Tibial artery (tissue), 4 donors: ENCODE results near the gene RAB11FIP5.
A peak's percentile ranks its signal among the peaks of the same experiment; 100 is the strongest.

ENCODE experiments used
- DNase-seq, 2 donors: peaks; one replicate each; pipeline ENCODE4 v3.0.0-alpha.2; 2019
- H3K27ac ChIP-seq, 2 donors: fragments of 200-600 bp; sonication (generic) in 1 of 2; 1 replicate in 1 of 2; 2 replicates in 1 of 2; pipeline ENCODE4 v1.5.1; 2018 to 2019; ENCODE audit warnings: mild to moderate bottlenecking in 1 of 2
- H3K27me3 ChIP-seq, 2 donors: fragments of 200-600 bp; sonication (generic) in 1 of 2; one replicate each; pipeline versions ENCODE4 v1.5.1 to v1.6.0; 2016 to 2019
- H3K36me3 ChIP-seq, 3 donors: fragments of 200-600 bp; sonication (generic) in 2 of 3; one replicate each; pipeline ENCODE4 v1.5.1; 2016 to 2019; ENCODE audit warnings: mild to moderate bottlenecking in 2 of 3
- H3K4me1 ChIP-seq, 4 donors: fragments of 200-600 bp; sonication (generic) in 2 of 4; 1 replicate in 3 of 4; 2 replicates in 1 of 4; pipeline ENCODE4 v1.5.1; 2016 to 2019
- H3K4me3 ChIP-seq, 2 donors: fragments of 200-600 bp; sonication (generic) in 1 of 2; 1 replicate in 1 of 2; 2 replicates in 1 of 2; pipeline ENCODE4 v1.5.1; 2018 to 2019; ENCODE audit warnings: mild to moderate bottlenecking in 2 of 2
- H3K9me3 ChIP-seq, 3 donors: fragments of 200-600 bp; sonication (generic) in 1 of 3; one replicate each; pipeline ENCODE4 v1.5.1; 2016 to 2019
- CTCF ChIP-seq, 2 experiments: fragments of 200-600 bp in 1 of 2; fragments of 450-650 bp in 1 of 2; IDR thresholded peaks; one replicate each; pipeline ENCODE4 v1.5.1; 2017 to 2019; ENCODE audit warnings: antibody characterized with exemption in 2 of 2, mild to moderate bottlenecking in 1 of 2, moderate library complexity in 1 of 2
- intact Hi-C: fragments of 100-400 bp; cut with DNase I; formaldehyde crosslinking; loops from one replicate; pipeline ENCODE4 v1.15.0; 2023; ENCODE audit warnings: low total_unique reads

RAB11FIP5 gene

GRCh38 chr2:73071360-73072128, 41.2 kb downstream of the RAB11FIP5 start, which contains the start of gene SFXN5:
TSS of gene SFXN5 (minus strand) at chr2:73071712. CDS start at chr2:73071705, 7 bp downstream.
- peaks cover 0 to 29% (median 12%) of the 10 kb centered on the region in 3 donors for H3K36me3 ChIP-seq
- TF ChIP-seq CTCF (IDR thresholded peaks at IDR 0.05) = peak; percentile 16 to 36
- no peaks in the 10 kb centered on the region for H3K27me3 ChIP-seq
- peak; percentile 98 to 99 for DNase-seq
- intact Hi-C loops = loop anchor here (2.0 kb wide), 1 partner anchor 41 kb away; the partner anchor contains the start of gene RAB11FIP5
- peaks cover 0 to 28% (median 27%) of the 10 kb centered on the region in 4 donors for H3K4me1 ChIP-seq
- no peaks in the 10 kb centered on the region for H3K9me3 ChIP-seq
- H3K27ac ChIP-seq = peak within 1 kb of the TSS; percentile 79 to 88
- peak within 1 kb of the TSS; percentile 89 to 94 for H3K4me3 ChIP-seq

- Histone ChIP-seq H3K36me3 (peaks cover 0 to 21% (median 10%) of the 10 kb centered on the region in 3 donors), H3K27ac (peak overlapping the region; percentile 79 to 88), H3K27me3 (no peaks in the 10 kb centered on the region), H3K4me1 (peaks cover 0 to 28% (median 27%) of the 10 kb centered on the region in 4 donors), H3K4me3 (peak overlapping the region; percentile 89 to 94), H3K9me3 (no peaks in the 10 kb centered on the region)
- intact Hi-C loops = loop anchor here (2.0 kb wide), 1 partner anchor 42 kb away; the partner anchor contains the start of gene RAB11FIP5
- TF ChIP-seq CTCF (IDR thresholded peaks at IDR 0.05) = no peak
- no peak for DNase-seq
Observed at GRCh38 chr2:73070643-73071359, 41.9 kb downstream of the RAB11FIP5 start.

GRCh38 chr2:73069855-73070642, 42.7 kb downstream of the RAB11FIP5 start:
- peaks cover 0 to 14% (median 2%) of the 10 kb centered on the region in 3 donors for H3K36me3 ChIP-seq
- DNase-seq = no peak
- H3K9me3 ChIP-seq = no peaks in the 10 kb centered on the region
- intact Hi-C loops = loop anchor here (2.0 kb wide), 1 partner anchor 43 kb away; the partner anchor contains the start of gene RAB11FIP5
- peak overlapping the region; percentile 89 to 94 for H3K4me3 ChIP-seq
- H3K27ac ChIP-seq = peak overlapping the region; percentile 79 to 88
- peaks cover 0 to 28% (median 27%) of the 10 kb centered on the region in 4 donors for H3K4me1 ChIP-seq
- no peaks in the 10 kb centered on the region for H3K27me3 ChIP-seq
- TF ChIP-seq CTCF (IDR thresholded peaks at IDR 0.05) = no peak

- TF ChIP-seq CTCF (IDR thresholded peaks at IDR 0.05) = no peak
- Histone ChIP-seq H3K36me3 (peaks cover 0 to 6% (median 0%) of the 10 kb centered on the region in 3 donors), H3K4me3 (peak overlapping the region; percentile 89 to 94), H3K27ac (no peak overlapping the region), H3K9me3 (no peaks in the 10 kb centered on the region), H3K27me3 (no peaks in the 10 kb centered on the region), H3K4me1 (peaks cover 0 to 28% (median 27%) of the 10 kb centered on the region in 4 donors)
- DNase-seq = no peak
- intact Hi-C loops = no loop called here
Observed at GRCh38 chr2:73069041-73069854, 43.5 kb downstream of the RAB11FIP5 start.
